Kidney epithelial cell (primary cell): ENCODE results near the gene TEX264. TPM values are rescaled to one million over a fixed set of nuclear protein-coding genes. Genes with fewer than 3 reads are reported as not detected.
A peak's percentile ranks its signal among the peaks of the same experiment; 100 is the strongest.

Source experiments
- DNase-seq: peaks from one replicate; pipeline ENCODE4 v3.0.0-alpha.2; 2010; ENCODE audit warnings: low read depth
- H3K27me3 ChIP-seq: 2 replicates; pipeline ENCODE4 v1.6.0; 2011; ENCODE audit warnings: low read length; ENCODE audit not compliant: control insufficient read depth, insufficient read depth
- H3K36me3 ChIP-seq: 2 replicates; pipeline ENCODE4 v1.5.1; 2011; ENCODE audit warnings: low read length; ENCODE audit not compliant: control insufficient read depth, insufficient read depth
- H3K4me3 ChIP-seq: 2 replicates; pipeline ENCODE4 v1.5.1; 2011; ENCODE audit warnings: low read depth, mild to moderate bottlenecking, control low read depth, low read length
- CTCF ChIP-seq: IDR thresholded peaks from 2 replicates; pipeline ENCODE4 v1.5.1; 2011; ENCODE audit warnings: mild to moderate bottlenecking, moderate library complexity, low read length, control low read depth, inconsistent platforms; ENCODE audit not compliant: insufficient read depth, poor library complexity, severe bottlenecking
- total RNA-seq: library from RNA; depleted of rRNA; stranded (reverse); fragments of >200 nt; gene quantifications from 2 replicates; pipeline ENCODE4 v1.2.3, GENCODE V29; 2015

The TEX264 gene
- total RNA-seq, 1 donor from 2014 or later, result 75.7 TPM

DNA sequence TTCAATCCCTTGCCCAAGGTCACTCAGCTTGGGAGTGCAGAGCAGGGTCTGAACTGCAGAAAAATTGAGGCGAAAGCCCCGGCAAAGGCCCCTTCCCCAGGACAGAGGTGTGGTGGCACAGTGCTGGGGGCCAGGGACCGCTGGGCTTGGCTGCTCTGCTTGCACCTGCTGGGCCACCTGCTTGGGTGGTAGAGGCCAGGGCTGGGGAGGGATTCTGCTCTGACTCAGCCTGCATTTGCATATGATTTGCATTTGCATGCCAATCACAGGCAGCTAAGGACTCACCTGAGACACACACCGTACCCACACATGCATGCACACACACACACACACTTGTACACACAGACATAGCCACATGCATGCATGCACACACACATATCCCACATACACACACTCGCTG is 45.8 kb downstream of the TEX264 start:
- H3K27me3 ChIP-seq, result no peaks in the 10 kb centered on the region
- DNase-seq, result no peak
- TF ChIP-seq CTCF, result no peak
- H3K4me3 ChIP-seq, result no peak overlapping the region
- no peaks in the 10 kb centered on the region for H3K36me3 ChIP-seq

DNA sequence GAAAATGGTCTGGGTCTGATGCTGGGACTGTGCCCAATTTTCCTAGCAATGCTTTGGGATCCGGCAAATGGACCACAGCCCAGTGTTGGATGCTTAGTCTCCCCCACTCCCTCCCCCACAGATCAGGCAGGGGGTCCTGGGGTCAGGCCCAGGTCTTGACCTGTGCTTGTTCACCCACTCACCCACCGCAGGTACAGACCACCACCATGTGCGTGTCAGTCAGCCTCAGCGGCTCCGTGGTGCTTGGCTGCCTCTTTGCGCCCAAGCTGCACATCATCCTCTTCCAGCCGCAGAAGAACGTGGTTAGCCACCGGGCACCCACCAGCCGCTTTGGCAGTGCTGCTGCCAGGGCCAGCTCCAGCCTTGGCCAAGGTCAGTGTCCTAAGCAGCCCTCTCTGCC is 46.4 kb downstream of the TEX264 start:
- Histone ChIP-seq H3K36me3 (no peaks in the 10 kb centered on the region), H3K27me3 (no peaks in the 10 kb centered on the region), H3K4me3 (no peak overlapping the region)
- DNase-seq, result no peak
- no peak for TF ChIP-seq CTCF

DNA sequence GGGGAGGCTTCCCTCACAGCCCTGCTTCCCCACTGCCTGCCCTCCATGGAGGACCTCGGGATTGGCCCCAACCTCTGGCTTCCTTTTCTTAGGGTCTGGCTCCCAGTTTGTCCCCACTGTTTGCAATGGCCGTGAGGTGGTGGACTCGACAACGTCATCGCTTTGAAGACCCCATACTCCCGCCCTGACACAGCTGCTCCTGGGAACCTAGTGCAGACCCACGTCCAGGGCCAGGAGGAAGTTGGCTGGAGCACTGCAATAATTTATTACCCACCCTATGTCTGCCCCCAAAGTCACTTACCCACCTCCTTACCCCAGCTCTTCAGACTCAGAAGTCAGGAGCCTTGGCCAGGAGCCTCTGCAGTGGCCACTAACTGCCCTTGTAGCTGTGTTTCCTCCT is 46.9 kb downstream of the TEX264 start:
- Histone ChIP-seq H3K36me3 (no peaks in the 10 kb centered on the region), H3K27me3 (no peaks in the 10 kb centered on the region), H3K4me3 (no peak overlapping the region)
- TF ChIP-seq CTCF, result no peak
- no peak for DNase-seq

DNA sequence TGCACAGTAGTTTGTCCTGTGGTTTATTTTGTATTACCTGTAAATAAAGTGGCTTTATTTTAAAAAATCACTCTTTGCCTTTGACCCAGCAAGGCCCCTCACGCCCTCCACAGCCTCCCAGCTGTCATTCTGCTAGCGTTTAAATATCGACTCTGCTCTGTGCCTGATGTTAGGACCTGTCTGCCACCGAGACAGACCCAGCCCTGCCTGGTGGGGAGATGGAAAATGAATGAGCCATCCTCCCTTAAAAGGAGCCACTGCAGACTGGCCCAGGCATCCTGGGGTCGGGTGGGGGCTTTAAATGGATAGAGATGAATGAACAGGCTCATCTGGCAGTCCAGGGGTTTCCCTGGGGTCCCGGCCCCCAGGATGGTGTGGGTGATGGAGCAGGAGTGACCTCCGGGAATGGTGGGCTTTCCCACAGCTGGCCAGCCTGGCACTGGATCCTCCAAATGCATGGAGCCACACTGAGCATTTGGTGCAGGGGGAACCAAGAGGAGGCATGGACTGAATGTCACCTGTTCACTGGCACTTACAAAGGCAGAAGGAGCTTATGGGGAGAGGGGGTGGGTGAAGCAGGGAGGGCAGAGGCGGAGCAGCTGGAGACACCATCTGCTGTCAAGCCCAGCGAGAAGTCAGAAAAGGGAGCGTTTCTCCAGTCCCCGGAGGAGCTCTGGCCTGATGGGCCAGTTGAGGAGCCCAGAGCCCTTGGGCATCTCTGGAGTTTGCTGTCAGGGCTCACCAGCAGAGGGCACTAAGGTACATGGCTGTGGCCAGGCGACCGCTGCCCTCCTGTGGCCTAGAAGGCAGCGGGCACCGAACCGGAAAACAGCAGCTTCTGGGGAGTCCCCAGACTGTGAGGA is 47.7 kb downstream of the TEX264 start:
- DNase-seq, result no peak
- TF ChIP-seq CTCF, result peak; percentile 91
- H3K36me3 ChIP-seq, result no peaks in the 10 kb centered on the region
- no peaks in the 10 kb centered on the region for H3K27me3 ChIP-seq
- no peak overlapping the region for H3K4me3 ChIP-seq

- Histone ChIP-seq H3K36me3 (no peaks in the 10 kb centered on the region), H3K27me3 (no peaks in the 10 kb centered on the region), H3K4me3 (no peak overlapping the region)
- TF ChIP-seq CTCF, result no peak
- DNase-seq, result no peak
Measured at GRCh38 chr3:51719410-51720025, 48.5 kb downstream of the TEX264 start.
